Coronary artery (tissue), 2 donors: ENCODE data around the gene SPART.
"Not testable (repeated sequence)": the region's sequence is repeated elsewhere in the genome, so short reads cannot be mapped to it uniquely, and the experiment has no call there.

Experiments used
- DNase-seq: peaks from one replicate; pipeline ENCODE4 v3.0.0-alpha.2; 2017; ENCODE audit warnings: low spot score
- H3K27ac ChIP-seq, 2 donors: fragments of 200-600 bp; sonication (generic); one replicate each; pipeline ENCODE4 v1.5.1; 2016 to 2019
- H3K4me3 ChIP-seq: fragments of 200-600 bp; sonication (generic); 2 replicates; pipeline ENCODE4 v1.5.1; 2016; ENCODE audit warnings: mild to moderate bottlenecking, moderate library complexity
- TF ChIP-seq, protein P1 (sequence below): fragments of 200-600 bp; sonication (generic); IDR thresholded peaks from one replicate; pipeline ENCODE4 v1.5.1; 2019; ENCODE audit warnings: antibody characterized with exemption

Gene SPART

DNA sequence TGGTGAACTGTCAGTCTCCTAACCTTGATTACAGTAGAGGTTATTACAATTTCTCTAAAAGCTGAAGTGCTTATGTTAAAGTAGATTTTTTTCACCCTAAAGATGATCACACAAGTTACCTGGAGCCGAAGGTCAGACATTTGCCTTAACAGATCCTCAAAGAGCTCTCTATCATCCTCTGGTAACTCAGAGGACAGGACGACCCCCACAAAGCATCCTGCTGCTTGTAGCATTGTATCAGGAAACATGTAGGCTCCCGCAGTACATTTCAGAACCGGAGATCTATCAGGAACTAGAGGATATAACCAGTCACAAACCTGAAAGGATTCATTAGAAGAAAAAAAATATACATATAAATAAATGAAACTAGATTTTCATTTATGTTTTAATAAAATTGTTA lies 14.9 kb downstream of the SPART start:
- TF ChIP-seq, protein P1, sequence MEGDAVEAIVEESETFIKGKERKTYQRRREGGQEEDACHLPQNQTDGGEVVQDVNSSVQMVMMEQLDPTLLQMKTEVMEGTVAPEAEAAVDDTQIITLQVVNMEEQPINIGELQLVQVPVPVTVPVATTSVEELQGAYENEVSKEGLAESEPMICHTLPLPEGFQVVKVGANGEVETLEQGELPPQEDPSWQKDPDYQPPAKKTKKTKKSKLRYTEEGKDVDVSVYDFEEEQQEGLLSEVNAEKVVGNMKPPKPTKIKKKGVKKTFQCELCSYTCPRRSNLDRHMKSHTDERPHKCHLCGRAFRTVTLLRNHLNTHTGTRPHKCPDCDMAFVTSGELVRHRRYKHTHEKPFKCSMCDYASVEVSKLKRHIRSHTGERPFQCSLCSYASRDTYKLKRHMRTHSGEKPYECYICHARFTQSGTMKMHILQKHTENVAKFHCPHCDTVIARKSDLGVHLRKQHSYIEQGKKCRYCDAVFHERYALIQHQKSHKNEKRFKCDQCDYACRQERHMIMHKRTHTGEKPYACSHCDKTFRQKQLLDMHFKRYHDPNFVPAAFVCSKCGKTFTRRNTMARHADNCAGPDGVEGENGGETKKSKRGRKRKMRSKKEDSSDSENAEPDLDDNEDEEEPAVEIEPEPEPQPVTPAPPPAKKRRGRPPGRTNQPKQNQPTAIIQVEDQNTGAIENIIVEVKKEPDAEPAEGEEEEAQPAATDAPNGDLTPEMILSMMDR = no peak
- no peak overlapping the region for H3K27ac ChIP-seq
- DNase-seq = no peak
- no peak overlapping the region for H3K4me3 ChIP-seq

GRCh38 chr13:36329361-36329760 lies 16.8 kb downstream of the SPART start:
- TF ChIP-seq, protein P1 = no peak
- DNase-seq = no peak
- no peak overlapping the region for H3K27ac ChIP-seq

DNA sequence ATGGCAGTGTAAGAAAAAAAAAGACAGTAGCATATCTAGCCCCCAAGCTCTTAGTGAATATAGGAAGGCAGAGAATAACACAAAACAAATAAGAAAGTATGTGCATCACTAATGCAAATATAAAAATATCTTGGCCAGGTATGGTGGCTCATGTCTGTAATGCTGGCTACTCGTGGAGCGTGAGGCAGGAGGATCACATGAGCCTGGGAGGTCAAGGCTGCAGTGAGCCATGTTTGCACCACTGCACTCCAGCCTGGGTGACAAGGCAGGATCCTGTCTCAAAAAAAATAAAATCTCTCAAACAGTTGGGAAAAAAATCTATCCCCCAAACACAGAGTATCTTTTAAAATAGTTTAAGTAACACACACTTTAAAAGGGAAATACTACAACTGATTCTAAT lies 17.4 kb downstream of the SPART start:
- H3K4me3 ChIP-seq = no peak overlapping the region
- no peak overlapping the region for H3K27ac ChIP-seq
- DNase-seq = no peak
- TF ChIP-seq, protein P1 = no peak

More at GRCh38 chr13:36329361-36329760, 16.8 kb downstream of the SPART start:
- H3K4me3 ChIP-seq = no peak overlapping the region

DNA sequence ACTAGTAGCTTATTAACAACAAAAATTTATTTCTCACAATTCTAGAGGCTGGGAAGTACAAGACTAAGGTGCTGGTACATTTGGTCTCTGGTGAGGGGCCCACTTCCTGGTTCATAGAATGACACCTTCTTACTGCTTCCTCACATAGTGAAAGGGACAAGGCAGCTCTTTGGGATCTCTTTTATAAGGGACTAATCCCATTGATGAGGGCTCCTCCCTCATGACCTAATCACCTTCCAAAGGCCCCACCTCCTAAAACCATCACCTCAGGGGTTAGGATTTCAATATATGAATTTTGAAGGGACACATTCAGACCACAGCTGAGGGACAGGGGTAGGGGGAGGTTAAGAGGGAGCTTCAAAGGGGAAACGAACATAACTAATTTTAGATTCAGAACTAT lies 20.3 kb downstream of the SPART start:
- TF ChIP-seq, protein P1 = no peak
- Histone ChIP-seq H3K27ac (no peak overlapping the region), H3K4me3 (no peak overlapping the region)
- no peak for DNase-seq

DNA sequence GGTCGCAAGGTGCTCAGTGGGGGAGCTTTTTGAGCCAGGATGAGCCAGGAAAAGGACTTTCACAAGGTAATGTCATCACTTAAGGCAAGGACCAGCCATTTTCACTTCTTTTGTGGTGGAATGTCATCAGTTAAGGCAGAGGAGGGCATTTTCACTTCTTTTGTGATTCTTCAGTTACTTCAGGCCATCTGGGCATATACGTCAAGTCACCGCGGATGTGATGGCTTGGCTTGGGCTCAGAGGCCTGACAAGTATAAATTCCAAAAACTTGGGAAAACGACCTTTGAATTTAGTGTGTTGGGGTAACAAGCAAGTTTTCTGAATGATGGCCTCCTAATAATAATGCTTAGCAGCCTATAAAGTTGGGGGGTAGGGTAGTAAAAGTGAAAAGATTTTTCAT lies 21.3 kb downstream of the SPART start:
- not testable (repeated sequence) for H3K4me3 ChIP-seq, H3K27ac ChIP-seq, DNase-seq

GRCh38 chr13:36323951-36324566 lies 22.1 kb downstream of the SPART start:
- no peak for DNase-seq
- no peak overlapping the region for H3K4me3 ChIP-seq

GRCh38 chr13:36323408-36323807 lies 22.8 kb downstream of the SPART start:
- Histone ChIP-seq H3K27ac (no peak overlapping the region), H3K4me3 (no peak overlapping the region)
- DNase-seq = no peak
- TF ChIP-seq, protein P1 = no peak

More at GRCh38 chr13:36323951-36324566, 22.1 kb downstream of the SPART start:
- TF ChIP-seq, protein P1 = no peak
- H3K27ac ChIP-seq = no peak overlapping the region

DNA sequence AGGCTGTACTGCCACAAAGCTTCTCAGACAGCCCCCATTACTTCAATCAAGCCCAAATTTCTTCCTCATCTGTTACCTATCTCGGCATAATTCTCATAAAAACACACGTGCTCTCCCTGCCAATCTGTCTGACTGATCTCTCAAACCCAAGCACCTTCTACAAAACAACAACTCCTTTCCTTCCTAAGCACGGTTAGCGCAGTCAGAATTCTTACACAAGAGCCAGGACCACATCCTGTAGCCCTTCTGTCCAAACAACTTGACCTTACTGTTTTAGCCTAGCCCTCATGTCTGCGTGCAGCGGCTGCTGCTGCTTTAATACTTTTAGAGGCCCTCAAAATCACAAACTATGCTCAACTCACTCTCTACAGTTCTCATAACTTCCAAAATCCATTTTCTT lies 26.4 kb downstream of the SPART start:
- not testable (repeated sequence) for H3K27ac ChIP-seq, H3K4me3 ChIP-seq, DNase-seq
